IPS DF 6.9 (cell line): Measurements from ENCODE around the gene VAC14.

Experiments
- DNase-seq: peaks from one replicate; pipeline ENCODE4 v3.0.0-alpha.2; 2013; ENCODE audit warnings: low read depth, low spot score
- H3K27ac ChIP-seq: one replicate; pipeline ENCODE4 v1.5.1; 2013; ENCODE audit warnings: low read length, control low read depth
- H3K27me3 ChIP-seq: 2 replicates; pipeline ENCODE4 v1.6.1; 2013; ENCODE audit warnings: mild to moderate bottlenecking, low read length; ENCODE audit not compliant: control insufficient read depth, insufficient read depth
- H3K36me3 ChIP-seq: 2 replicates; pipeline ENCODE4 v1.6.1; 2013; ENCODE audit warnings: low read length; ENCODE audit not compliant: control insufficient read depth, insufficient read depth
- H3K4me1 ChIP-seq: 2 replicates; pipeline ENCODE4 v1.6.1; 2013; ENCODE audit warnings: low read length; ENCODE audit not compliant: control insufficient read depth, insufficient read depth
- H3K4me3 ChIP-seq: 2 replicates; pipeline ENCODE4 v1.5.1; 2013; ENCODE audit warnings: mild to moderate bottlenecking, low read length
- H3K9me3 ChIP-seq: 2 replicates; pipeline ENCODE4 v1.6.1; 2013; ENCODE audit warnings: low read length, inconsistent platforms; ENCODE audit not compliant: control insufficient read depth, insufficient read depth
- WGBS: extraction: QIAGEN DNeasy Blood & Tissue Kit; methylation state at CpG from one replicate; pipeline ENCODE4 v1.1.7; 2013; ENCODE audit warnings: mixed read lengths, missing lambda C conversion rate; ENCODE audit not compliant: insufficient read length, insufficient coverage; 5-methylcytosine and 5-hydroxymethylcytosine counted together

The VAC14 gene

DNA sequence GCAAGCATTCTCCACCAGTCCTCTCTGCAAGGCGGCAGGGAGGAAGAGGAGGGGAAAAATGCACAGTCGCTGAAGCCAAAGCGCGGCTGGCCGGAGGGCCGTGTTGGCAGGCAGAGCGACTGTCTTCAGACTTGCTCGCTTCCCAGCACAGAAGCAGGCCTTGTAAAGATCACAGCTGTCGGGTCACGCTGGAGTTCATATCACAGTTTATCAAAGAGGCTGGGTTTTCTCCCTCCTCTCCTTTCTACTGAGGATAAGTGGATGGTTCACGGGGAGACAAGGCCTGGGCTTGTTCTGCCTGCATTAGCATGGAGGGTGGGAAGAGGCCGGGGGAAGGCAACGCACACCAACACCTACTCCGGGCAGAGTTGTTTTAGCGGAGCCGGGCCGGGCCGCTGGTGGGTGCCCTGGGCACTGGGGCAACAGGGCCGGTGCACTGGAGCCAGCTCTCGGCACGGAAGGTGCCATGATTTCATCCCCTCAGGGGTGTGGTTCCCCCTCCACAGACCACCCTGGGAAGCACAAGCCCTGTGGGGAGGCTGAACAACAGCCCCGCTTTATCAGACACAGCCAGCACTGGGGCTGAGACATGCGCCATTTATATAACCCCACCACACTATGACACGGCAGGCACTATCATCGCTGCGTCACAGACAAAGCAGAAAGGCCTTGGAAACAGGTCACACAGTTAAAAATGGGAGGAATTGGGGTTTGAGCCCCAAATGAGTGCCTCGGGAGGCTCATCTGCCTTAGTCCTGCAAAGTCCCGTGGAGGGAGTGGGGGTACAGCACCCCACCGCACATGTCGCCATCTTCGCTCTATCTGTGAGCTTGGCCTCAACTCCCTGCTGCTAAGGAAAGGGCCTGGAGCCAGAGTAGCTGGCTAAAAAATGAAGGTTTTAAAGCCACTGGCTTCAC is 74.8 kb downstream of the VAC14 start:
- H3K27ac ChIP-seq = no peak overlapping the region
- H3K4me3 ChIP-seq = no peak overlapping the region
- no peaks in the 10 kb centered on the region for H3K9me3 ChIP-seq
- peaks cover 4% of the 10 kb centered on the region; the same call in 1 of the 2 replicates for H3K36me3 ChIP-seq
- no peak for DNase-seq
- whole genome bisulfite sequencing = no CpG with 5 or more reads among the region's 31 CpGs
- no peaks in the 10 kb centered on the region for H3K27me3 ChIP-seq
- no peaks in the 10 kb centered on the region for H3K4me1 ChIP-seq

DNA sequence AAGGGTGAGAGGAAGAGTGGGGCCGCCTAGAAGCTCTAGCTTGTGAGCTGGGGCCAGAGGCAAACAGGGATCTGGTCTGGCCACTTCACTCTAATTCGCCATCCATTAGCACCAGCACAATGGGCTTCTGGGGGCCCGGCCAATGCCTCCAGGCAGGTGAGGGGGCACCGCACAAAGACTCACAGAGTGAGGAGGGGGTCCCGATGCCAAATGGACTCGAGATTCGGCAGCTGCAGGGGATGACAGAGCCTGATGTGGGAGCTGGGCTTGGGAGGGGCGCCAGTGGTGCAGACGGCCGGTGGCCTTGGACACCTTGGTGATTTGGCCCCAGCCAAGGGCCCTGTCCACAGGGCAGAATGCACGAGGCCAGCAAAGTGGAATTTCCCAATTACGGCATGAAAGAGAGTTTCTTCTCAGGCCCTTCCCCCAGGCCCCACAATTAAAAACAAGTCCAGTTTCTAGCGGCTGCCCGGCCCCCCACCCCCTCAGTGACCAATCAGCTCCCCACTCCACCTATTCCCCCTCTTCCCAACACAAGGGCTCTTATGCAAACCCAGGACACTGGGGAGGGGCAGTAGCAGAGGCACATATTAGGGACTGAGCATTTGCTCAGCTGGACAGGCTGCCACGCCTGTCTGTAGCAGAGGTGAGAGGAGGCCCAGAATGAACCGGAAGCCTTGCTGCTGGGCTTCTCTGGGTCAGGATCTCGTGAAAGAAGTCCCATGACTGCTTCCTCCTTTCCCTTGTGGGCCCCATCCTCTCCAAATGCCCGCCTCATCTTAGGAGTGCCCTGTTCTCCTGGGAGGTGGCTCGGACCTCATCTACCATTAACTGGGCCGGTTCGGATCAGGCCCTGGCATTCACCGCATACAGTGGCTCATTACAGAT is 75.7 kb downstream of the VAC14 start:
- Histone ChIP-seq H3K4me1 (no peaks in the 10 kb centered on the region), H3K36me3 (peaks cover 4% of the 10 kb centered on the region; the same call in 1 of the 2 replicates), H3K9me3 (no peaks in the 10 kb centered on the region), H3K4me3 (no peak overlapping the region), H3K27ac (no peak overlapping the region), H3K27me3 (no peaks in the 10 kb centered on the region)
- no peak for DNase-seq
- WGBS = no CpG with 5 or more reads among the region's 22 CpGs

DNA sequence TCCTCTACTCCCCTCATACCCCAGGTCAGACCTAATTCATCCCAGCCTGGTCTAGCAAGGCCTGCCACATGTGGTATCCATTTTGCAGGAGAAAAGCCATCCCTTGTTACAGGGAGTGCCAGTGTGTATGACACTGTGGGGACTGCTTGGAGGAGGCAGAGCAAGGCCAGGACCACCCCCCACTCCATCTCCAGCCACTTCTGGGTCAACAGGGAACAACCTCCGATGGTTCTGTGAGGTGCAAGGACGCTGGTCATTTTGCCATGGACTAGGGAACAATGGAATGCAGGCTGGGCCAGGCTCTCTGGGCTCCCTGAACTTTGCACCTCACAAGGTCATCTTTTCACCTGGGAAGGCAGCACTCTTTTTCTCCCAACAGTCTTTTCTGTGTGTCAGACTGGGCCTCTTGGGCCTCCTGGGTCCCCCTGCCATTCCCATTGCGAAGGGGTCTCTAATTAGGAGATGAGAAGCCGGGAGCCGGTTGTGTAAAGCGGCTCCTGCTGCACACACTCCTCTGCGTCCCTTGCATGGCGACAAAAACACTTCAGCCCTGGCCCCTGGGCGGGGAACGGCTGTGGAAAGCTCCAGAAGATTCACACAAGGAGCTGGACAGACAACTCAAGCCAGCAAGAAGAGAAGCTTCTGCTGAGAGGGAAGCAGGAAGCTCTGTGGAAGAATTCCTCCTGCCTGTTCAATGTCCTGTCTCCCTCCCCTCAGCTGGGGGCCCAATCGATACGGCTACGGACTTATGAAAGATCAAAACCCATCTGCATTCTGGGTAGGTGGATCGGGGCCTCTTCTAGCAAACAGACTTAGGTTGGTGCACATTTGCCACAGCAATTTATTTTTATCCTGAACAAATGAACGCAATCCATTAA is 76.6 kb downstream of the VAC14 start:
- DNase-seq = no peak
- H3K4me3 ChIP-seq = no peak overlapping the region
- no peaks in the 10 kb centered on the region for H3K9me3 ChIP-seq
- no peaks in the 10 kb centered on the region for H3K27me3 ChIP-seq
- no peaks in the 10 kb centered on the region for H3K4me1 ChIP-seq
- peaks cover 4% of the 10 kb centered on the region; the same call in 1 of the 2 replicates for H3K36me3 ChIP-seq
- no CpG with 5 or more reads among the region's 15 CpGs for WGBS
- no peak overlapping the region for H3K27ac ChIP-seq

DNA sequence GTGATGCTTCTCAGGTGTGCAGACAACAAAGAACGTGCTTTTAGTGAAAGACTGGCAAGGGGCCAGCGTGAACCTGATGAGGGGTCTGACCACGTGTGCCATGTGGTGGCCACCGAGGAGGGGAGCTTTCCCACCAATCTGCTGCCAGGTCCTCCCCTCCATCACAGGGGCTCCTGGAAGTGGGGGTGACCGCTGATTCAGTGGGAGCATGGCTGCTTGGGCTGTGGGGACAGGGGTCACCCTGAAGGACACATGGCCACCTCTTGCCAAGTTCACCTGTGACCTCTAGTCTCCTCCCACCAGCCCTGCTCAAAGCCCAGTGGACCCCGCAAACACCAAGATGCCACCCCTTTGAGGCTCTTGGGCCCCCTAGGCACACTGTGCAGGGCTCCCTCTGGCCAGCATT is 77.2 kb downstream of the VAC14 start:
- H3K27ac ChIP-seq = no peak overlapping the region
- no peaks in the 10 kb centered on the region for H3K27me3 ChIP-seq
- H3K4me1 ChIP-seq = no peaks in the 10 kb centered on the region
- WGBS = no CpG with 5 or more reads among the region's 6 CpGs
- H3K4me3 ChIP-seq = no peak overlapping the region
- H3K9me3 ChIP-seq = no peaks in the 10 kb centered on the region
- peaks cover 4% of the 10 kb centered on the region; the same call in 1 of the 2 replicates for H3K36me3 ChIP-seq
- DNase-seq = no peak

- Histone ChIP-seq H3K4me1 (no peaks in the 10 kb centered on the region), H3K27ac (no peak overlapping the region), H3K36me3 (no peaks in the 10 kb centered on the region; the same call in 1 of the 2 replicates), H3K4me3 (no peak overlapping the region), H3K27me3 (no peaks in the 10 kb centered on the region), H3K9me3 (no peaks in the 10 kb centered on the region)
- 100% methylated on average over 3 of the region's 18 CpGs for WGBS
- no peak for DNase-seq
Measured at GRCh38 chr16:70721202-70721963, 79.6 kb downstream of the VAC14 start.

DNA sequence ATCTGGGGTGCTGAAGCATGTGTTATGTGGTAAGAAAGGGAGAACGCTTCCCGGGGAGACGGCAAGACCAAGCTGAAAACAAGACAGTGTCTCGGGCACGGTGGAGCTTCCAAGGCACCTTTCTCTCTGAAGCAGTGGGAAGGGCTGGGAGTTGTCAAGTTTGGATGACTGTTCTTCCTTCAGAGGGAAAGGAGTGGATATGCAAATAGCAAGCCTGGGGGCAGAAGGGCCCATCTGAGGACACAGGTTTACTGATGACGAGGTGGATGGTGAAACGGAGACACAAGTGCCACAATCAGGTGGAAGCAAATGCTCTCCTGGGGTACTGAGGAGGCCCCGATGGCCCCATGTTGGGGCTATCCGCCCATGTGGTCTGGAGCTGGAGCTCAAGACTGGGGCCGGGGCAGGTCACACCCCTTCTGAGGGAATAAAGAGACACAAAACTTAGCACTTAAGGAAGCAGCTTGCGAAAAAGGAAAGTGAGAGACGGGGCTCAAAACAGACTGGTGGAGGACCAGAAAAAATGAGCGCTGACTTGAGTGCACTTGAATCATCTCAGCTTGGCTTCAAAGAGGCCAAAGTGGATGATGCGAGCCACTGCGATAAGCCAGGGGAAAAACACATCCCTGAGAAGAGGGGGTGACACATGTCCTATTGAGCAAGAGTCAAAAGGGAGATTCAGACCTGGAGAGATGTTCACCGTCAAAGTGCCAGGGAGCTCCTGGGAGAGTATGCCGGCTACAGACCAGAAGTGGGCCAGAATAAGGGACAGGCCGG is 80.3 kb downstream of the VAC14 start:
- WGBS = no CpG with 5 or more reads among the region's 18 CpGs

GRCh38 chr16:70717065-70717464 is 83.9 kb downstream of the VAC14 start:
- peaks cover 17% of the 10 kb centered on the region for H3K4me1 ChIP-seq
- no peak overlapping the region for H3K27ac ChIP-seq
- no peaks in the 10 kb centered on the region for H3K36me3 ChIP-seq
- no peaks in the 10 kb centered on the region for H3K27me3 ChIP-seq
- WGBS = no CpG with 5 or more reads among the region's 9 CpGs
- no peak overlapping the region for H3K4me3 ChIP-seq
- no peaks in the 10 kb centered on the region for H3K9me3 ChIP-seq
- no peak for DNase-seq

More for the DNA sequence above, 80.3 kb downstream of the VAC14 start:
- H3K36me3 ChIP-seq = no peaks in the 10 kb centered on the region
- no peak overlapping the region for H3K27ac ChIP-seq
- H3K27me3 ChIP-seq = no peaks in the 10 kb centered on the region
- no peaks in the 10 kb centered on the region for H3K9me3 ChIP-seq
- DNase-seq = no peak
- no peak overlapping the region for H3K4me3 ChIP-seq
- H3K4me1 ChIP-seq = peaks cover 2% of the 10 kb centered on the region; the same call in 1 of the 2 replicates

- Histone ChIP-seq H3K36me3 (no peaks in the 10 kb centered on the region), H3K4me1 (peaks cover 17% of the 10 kb centered on the region), H3K9me3 (no peaks in the 10 kb centered on the region), H3K27ac (no peak overlapping the region), H3K4me3 (no peak overlapping the region), H3K27me3 (no peaks in the 10 kb centered on the region)
- DNase-seq = no peak
- WGBS = no CpG with 5 or more reads among the region's 6 CpGs
Measured at GRCh38 chr16:70715860-70716357, 85.0 kb downstream of the VAC14 start.
